T-helper 1 cell treated with Interleukin-12 subunit alpha and Interleukin-12 subunit beta and Interleukin-4 antibody, amounts not matched to agents 30 ng/mL and 1 ng/mL, for 36 hours (primary cell): ENCODE results near the gene DCLK1. TPM values are rescaled to one million over a fixed set of nuclear protein-coding genes. Genes with fewer than 3 reads are reported as not detected.

Experiments used
- intact Hi-C: fragments of 100-400 bp; cut with micrococcal nuclease; formaldehyde crosslinking; loops from one replicate; pipeline ENCODE4 v1.15.1; 2024
- total RNA-seq: library from RNA; stranded (reverse); gene quantifications from 2 replicates; pipeline ENCODE4 v1.2.3, GENCODE V29; 2022

DCLK1 gene
- total RNA-seq, 1 donor from 2014 or later: not detected

- intact Hi-C loops: no loop called here
These were observed 259.6 kb downstream of the DCLK1 start for GRCh38 chr13:35871561-35871960.

- intact Hi-C loops: no loop called here
These were observed 264.4 kb downstream of the DCLK1 start for GRCh38 chr13:35866801-35867200.

GRCh38 chr13:35865341-35866240 lies 265.6 kb downstream of the DCLK1 start:
- intact Hi-C loops: no loop called here

- intact Hi-C loops: no loop called here
These were observed 270.5 kb downstream of the DCLK1 start for GRCh38 chr13:35860661-35861060.

GRCh38 chr13:35859981-35860380 lies 271.2 kb downstream of the DCLK1 start:
- intact Hi-C loops: no loop called here

GRCh38 chr13:35858665-35859064 lies 272.5 kb downstream of the DCLK1 start:
- intact Hi-C loops: no loop called here

- intact Hi-C loops: no loop called here
These were observed 273.4 kb downstream of the DCLK1 start for GRCh38 chr13:35857769-35858168.

GRCh38 chr13:35856721-35857364 lies 274.3 kb downstream of the DCLK1 start:
- intact Hi-C loops: no loop called here

GRCh38 chr13:35856084-35856483 lies 275.1 kb downstream of the DCLK1 start:
- intact Hi-C loops: no loop called here

GRCh38 chr13:35855531-35856019 lies 275.6 kb downstream of the DCLK1 start:
- intact Hi-C loops: no loop called here

GRCh38 chr13:35854286-35854685 lies 276.9 kb downstream of the DCLK1 start:
- intact Hi-C loops: no loop called here

GRCh38 chr13:35851881-35852280 lies 279.3 kb downstream of the DCLK1 start:
- intact Hi-C loops: no loop called here

GRCh38 chr13:35851356-35851755 lies 279.8 kb downstream of the DCLK1 start:
- intact Hi-C loops: no loop called here

GRCh38 chr13:35850569-35850968 lies 280.6 kb downstream of the DCLK1 start:
- intact Hi-C loops: no loop called here

GRCh38 chr13:35849256-35849644 lies 281.9 kb downstream of the DCLK1 start:
- intact Hi-C loops: no loop called here

- intact Hi-C loops: no loop called here
These were observed 282.6 kb downstream of the DCLK1 start for GRCh38 chr13:35848336-35849255.

GRCh38 chr13:35843272-35843671 lies 287.9 kb downstream of the DCLK1 start:
- intact Hi-C loops: no loop called here

GRCh38 chr13:35841060-35841521 lies 290.1 kb downstream of the DCLK1 start:
- intact Hi-C loops: no loop called here

- intact Hi-C loops: no loop called here
These were observed 291.4 kb downstream of the DCLK1 start for GRCh38 chr13:35839806-35840205.

- intact Hi-C loops: no loop called here
These were observed 292.8 kb downstream of the DCLK1 start for GRCh38 chr13:35838356-35838755.

- intact Hi-C loops: no loop called here
These were observed 294.7 kb downstream of the DCLK1 start for GRCh38 chr13:35836446-35836845.
